Measurements from ENCODE around the gene BHMT2.

DNA sequence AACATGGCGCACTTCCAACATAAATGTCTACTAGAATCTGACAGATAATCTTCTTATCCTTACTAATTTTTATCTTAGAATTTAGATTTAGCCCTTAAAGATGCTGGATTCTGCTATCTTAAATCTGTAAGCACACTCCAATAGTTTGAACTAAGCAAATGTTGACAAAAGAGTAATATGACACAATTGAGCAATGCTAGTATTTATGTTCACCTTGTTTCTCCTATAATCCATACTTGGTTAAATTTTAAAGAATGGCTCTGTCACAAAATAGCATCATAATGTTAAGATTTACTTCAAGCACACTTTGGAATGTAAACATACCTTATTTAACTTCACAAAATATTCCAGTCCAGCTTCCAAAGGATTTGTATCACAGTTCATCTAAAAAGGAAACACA, 45.6 kb upstream of the BHMT2 start:
- TF ChIP-seq, protein P1, sequence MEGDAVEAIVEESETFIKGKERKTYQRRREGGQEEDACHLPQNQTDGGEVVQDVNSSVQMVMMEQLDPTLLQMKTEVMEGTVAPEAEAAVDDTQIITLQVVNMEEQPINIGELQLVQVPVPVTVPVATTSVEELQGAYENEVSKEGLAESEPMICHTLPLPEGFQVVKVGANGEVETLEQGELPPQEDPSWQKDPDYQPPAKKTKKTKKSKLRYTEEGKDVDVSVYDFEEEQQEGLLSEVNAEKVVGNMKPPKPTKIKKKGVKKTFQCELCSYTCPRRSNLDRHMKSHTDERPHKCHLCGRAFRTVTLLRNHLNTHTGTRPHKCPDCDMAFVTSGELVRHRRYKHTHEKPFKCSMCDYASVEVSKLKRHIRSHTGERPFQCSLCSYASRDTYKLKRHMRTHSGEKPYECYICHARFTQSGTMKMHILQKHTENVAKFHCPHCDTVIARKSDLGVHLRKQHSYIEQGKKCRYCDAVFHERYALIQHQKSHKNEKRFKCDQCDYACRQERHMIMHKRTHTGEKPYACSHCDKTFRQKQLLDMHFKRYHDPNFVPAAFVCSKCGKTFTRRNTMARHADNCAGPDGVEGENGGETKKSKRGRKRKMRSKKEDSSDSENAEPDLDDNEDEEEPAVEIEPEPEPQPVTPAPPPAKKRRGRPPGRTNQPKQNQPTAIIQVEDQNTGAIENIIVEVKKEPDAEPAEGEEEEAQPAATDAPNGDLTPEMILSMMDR (IDR thresholded peaks at IDR 0.05): no peak
- TF ChIP-seq POLR2AphosphoS5 (IDR thresholded peaks at IDR 0.05; ENCODE audit: low read depth, low read length): no peak
- TF ChIP-seq, protein P2, sequence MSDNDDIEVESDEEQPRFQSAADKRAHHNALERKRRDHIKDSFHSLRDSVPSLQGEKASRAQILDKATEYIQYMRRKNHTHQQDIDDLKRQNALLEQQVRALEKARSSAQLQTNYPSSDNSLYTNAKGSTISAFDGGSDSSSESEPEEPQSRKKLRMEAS (IDR thresholded peaks at IDR 0.05; ENCODE audit: low read depth): no peak
- TF ChIP-seq RCOR1 (IDR thresholded peaks at IDR 0.05; ENCODE audit: low read length): no peak
- no peak for TF ChIP-seq RFX5 (IDR thresholded peaks at IDR 0.05; ENCODE audit: low read length)
- no peak for TF ChIP-seq FOXM1 (IDR thresholded peaks at IDR 0.05; ENCODE audit: low read depth)
- TF ChIP-seq EP300 (IDR thresholded peaks at IDR 0.05; ENCODE audit: borderline replicate concordance in 1 of 2, low read depth in 1 of 2, low read length in 1 of 2): no peak
- TF ChIP-seq FOSL2 (IDR thresholded peaks at IDR 0.05; ENCODE audit: borderline replicate concordance, low read depth): no peak
- TF ChIP-seq, protein P3, sequence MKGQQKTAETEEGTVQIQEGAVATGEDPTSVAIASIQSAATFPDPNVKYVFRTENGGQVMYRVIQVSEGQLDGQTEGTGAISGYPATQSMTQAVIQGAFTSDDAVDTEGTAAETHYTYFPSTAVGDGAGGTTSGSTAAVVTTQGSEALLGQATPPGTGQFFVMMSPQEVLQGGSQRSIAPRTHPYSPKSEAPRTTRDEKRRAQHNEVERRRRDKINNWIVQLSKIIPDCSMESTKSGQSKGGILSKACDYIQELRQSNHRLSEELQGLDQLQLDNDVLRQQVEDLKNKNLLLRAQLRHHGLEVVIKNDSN (IDR thresholded peaks at IDR 0.05; ENCODE audit: borderline replicate concordance, low read depth): no peak
- no peak for TF ChIP-seq NRF1 (IDR thresholded peaks at IDR 0.05; ENCODE audit: low read depth, low read length)
- TF ChIP-seq, protein P4, sequence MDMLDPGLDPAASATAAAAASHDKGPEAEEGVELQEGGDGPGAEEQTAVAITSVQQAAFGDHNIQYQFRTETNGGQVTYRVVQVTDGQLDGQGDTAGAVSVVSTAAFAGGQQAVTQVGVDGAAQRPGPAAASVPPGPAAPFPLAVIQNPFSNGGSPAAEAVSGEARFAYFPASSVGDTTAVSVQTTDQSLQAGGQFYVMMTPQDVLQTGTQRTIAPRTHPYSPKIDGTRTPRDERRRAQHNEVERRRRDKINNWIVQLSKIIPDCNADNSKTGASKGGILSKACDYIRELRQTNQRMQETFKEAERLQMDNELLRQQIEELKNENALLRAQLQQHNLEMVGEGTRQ (IDR thresholded peaks at IDR 0.05; ENCODE audit: borderline replicate concordance, low read depth, low read length): no peak
- TF ChIP-seq SIN3A (IDR thresholded peaks at IDR 0.05; ENCODE audit: borderline replicate concordance, low read depth, low read length): no peak

All from SK-N-SH (cell line).